Measurements from ENCODE around the gene IFITM2.

DNA sequence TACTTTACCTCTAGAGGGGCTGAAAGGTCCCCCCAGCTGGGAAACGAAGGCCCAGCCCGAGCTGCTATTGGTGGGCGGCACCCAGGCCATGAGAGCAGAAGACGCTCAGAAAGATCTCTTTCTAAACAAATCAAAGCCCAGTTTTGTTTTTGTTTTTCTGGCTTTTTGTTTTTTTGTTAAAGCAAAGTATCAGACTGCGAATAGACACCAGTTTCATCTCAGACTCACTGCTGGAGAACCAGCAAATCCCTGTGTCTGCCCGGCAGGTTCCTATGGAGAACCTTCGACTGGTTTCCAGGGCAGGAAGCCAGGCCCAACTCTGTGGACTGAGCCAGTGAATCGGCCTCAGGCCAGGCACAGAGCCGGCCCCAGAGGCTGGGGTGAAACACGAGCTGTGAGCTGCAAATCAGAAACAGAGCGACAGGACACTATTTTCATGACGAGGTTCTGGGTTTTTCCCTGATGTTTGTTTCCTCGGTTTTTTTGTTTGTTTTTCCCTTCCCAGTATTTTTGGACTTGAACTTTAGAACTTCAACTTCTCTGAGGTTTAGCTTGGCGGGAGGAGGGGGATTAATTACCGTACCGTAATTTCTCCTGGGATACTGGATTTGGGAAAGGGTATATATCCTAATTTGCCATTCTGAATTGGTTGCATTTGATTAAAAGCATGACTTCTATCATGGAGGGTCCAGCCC lies 45.7 kb downstream of the IFITM2 start:
- TF ChIP-seq SP1 (IDR thresholded peaks at IDR 0.05) (no peak), FOXK2 (IDR thresholded peaks at IDR 0.05) (no peak), FOXM1 (IDR thresholded peaks at IDR 0.05; ENCODE audit: borderline replicate concordance) (no peak), SUZ12 (IDR thresholded peaks at IDR 0.05) (no peak), ARNT (IDR thresholded peaks at IDR 0.05) (no peak), LEF1 (IDR thresholded peaks at IDR 0.05; ENCODE audit: borderline replicate concordance) (no peak), PKNOX1 (IDR thresholded peaks at IDR 0.05) (no peak), NFRKB (IDR thresholded peaks at IDR 0.05) (no peak), HDGF (IDR thresholded peaks at IDR 0.05; ENCODE audit: borderline replicate concordance) (no peak), FOXA1 (IDR thresholded peaks at IDR 0.05) (no peak), TARDBP (IDR thresholded peaks at IDR 0.05) (no peak), BHLHE40 (IDR thresholded peaks at IDR 0.05; ENCODE audit: borderline replicate concordance) (no peak)

Data from HEK293T (cell line).